NCI-H524 (cell line): ENCODE measurements around the gene RAD17.
"Not testable (repeated sequence)": the region's sequence is repeated elsewhere in the genome, so short reads cannot be mapped to it uniquely, and the experiment has no call there.

Experiments used
- DNase-seq, 2 experiments: peaks; one replicate each; lab custom pipeline; 2025; lab: John Stamatoyannopoulos, UW

RAD17 gene, protein sequence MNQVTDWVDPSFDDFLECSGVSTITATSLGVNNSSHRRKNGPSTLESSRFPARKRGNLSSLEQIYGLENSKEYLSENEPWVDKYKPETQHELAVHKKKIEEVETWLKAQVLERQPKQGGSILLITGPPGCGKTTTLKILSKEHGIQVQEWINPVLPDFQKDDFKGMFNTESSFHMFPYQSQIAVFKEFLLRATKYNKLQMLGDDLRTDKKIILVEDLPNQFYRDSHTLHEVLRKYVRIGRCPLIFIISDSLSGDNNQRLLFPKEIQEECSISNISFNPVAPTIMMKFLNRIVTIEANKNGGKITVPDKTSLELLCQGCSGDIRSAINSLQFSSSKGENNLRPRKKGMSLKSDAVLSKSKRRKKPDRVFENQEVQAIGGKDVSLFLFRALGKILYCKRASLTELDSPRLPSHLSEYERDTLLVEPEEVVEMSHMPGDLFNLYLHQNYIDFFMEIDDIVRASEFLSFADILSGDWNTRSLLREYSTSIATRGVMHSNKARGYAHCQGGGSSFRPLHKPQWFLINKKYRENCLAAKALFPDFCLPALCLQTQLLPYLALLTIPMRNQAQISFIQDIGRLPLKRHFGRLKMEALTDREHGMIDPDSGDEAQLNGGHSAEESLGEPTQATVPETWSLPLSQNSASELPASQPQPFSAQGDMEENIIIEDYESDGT

DNA sequence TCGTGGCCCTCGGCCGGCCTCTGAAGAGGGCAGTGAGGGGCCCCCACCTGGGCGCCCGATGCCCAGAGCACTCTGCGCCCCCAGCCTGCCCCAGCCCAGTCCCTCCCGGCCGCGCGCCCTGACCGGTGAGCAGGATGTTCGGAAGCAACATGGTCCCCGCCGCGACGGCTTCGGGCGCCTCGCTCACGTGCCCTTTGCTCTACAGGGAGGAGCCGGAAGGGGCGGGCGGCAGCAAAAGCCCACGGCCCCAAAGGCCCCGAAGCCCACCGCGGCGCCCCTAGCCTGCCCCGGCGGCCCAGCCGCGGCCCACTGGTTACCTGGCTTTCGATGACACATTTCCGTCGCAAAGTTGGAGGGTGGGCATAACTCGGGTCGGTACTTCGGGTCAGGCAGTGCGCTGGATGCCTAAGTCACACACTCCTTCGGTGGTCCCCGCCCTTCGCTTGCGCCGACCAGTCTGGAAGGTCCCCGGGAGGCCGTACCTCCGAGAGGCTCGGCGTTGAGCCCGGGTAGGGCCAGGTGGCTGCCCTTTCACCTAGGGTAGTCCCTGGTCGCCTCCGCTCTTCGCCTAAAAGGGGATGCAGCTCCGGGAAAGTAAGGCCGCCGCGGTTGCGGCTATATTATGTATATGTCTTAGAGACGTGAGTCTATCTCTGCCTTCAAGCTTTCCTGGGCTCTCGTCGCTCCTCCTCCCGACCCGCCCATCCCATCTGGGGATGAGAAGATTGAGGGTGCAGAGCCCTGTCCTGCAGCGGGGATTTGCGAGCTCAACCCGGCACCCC, at the start of gene RAD17, which contains the start of the genes AK6 and TAF9:
RAD17 (plus strand) TSS at position 479 of the 782 bp plus-strand sequence. CDS start 2,391 bp downstream, outside the sequence.
AK6 (minus strand) TSS at position 181 of the 782 bp plus-strand sequence; CDS start at position 151, 30 bp downstream.
TAF9 (minus strand) TSS at position 181 of the 782 bp plus-strand sequence. CDS start 3,783 bp downstream, outside the sequence.
- DNase-seq = peak; percentile 86 to 90

DNA sequence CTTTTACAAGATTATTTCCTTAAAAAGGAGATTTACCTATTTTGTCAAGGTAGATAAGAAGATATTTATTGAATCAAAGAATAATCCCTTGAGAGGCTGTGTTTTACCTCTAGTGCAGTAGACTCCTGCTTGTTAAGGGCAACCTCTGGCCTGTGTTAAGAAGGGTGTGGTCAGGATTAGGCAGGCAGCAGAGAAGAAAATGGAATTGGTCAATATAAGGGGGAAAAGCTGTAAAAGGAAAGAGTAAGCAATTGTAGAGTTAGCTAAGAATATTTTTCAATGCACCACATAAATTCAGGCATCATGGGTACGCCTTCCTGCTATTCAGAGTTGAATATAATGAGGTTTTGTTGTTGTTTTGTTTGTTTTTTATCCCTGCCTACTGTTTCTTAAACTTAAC, 43.3 kb upstream of the RAD17 start:
- no peak for DNase-seq

DNA sequence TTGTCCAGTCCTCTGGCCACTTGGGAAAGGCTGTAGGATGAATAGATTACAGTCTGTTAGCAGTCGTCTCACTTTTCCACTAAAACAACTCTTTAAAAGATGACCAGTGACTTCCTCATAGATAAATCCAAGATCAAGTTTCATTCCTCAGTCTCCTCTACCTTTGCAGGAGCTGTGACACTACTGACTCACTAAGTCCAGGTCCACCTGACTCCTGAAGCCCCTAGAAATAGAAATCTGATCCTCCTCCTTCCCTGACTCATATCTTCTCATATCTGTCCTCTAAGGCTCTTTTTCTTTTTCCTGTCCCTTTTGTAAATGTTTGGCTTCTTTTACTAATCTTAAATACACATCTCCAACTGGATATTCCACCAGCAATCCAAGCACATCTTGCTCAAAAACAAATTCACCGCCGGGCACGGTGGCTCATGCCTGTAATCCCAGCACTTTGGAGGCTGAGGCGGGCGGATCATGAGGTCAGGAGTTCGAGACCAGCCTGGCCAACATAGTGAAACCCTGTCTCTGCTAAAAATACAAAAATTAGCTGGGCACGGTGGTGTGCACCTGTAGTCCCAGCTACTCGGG, 39.6 kb upstream of the RAD17 start:
- no peak for DNase-seq

- DNase-seq = no peak
Observed at GRCh38 chr5:69331528-69332445, 37.8 kb upstream of the RAD17 start.

GRCh38 chr5:69333668-69334315, 35.8 kb upstream of the RAD17 start:
- DNase-seq = not testable (repeated sequence)

GRCh38 chr5:69334793-69335268, 34.8 kb upstream of the RAD17 start:
- DNase-seq = peak; percentile 34 to 68

DNA sequence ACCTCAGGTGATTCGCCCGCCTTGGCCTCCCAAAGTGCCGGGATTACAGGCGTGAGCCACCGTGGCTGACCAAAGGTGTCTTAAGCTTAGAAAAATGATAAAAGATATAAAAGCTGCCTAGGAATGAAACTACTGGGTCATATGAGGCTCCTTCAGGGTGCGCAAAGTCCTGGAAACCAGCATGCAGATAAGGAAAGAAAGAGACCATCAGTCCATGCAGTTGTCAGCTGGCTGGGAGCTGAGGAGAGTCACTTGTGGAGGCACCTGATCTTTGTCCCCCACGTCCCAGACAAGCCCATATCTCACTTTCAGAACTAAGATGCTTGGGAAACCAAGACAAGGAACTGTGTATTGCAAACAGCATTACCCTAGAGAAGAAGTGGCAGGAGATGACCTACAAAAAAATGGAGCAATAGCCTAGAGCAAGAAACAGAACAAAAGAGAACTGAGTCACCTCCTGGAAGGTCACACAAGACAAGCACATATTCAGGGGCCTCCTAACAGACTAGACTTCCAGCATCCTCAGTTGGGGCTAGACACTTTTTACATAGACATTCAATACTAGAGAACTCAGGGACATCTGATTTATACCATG, 34.2 kb upstream of the RAD17 start:
- DNase-seq = no peak

GRCh38 chr5:69341520-69342161, 28.0 kb upstream of the RAD17 start:
- DNase-seq = no peak

DNA sequence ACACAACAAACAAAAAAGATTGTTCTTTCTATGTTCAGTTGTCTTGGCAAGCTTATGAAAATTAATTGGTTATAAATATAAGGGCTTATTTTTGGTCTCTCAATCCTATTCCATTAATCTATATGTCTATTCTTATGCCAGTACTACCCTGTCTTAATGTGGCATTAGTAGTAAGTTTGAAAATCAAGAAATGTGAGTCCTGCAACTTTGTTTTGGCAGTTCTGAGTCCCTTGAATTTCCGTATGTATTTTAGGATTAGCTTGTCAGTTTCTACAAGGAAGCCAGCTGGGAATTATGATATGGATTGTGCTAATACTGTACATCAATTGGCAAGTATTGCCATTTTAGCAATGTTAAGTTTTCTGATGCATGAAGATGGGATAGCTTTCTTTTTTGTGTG, 26.5 kb upstream of the RAD17 start:
- DNase-seq = no peak

GRCh38 chr5:69350664-69351063, 19.0 kb upstream of the RAD17 start:
- DNase-seq = no peak

- DNase-seq = no peak
Observed at GRCh38 chr5:69359699-69360098, 9.9 kb upstream of the RAD17 start.

DNA sequence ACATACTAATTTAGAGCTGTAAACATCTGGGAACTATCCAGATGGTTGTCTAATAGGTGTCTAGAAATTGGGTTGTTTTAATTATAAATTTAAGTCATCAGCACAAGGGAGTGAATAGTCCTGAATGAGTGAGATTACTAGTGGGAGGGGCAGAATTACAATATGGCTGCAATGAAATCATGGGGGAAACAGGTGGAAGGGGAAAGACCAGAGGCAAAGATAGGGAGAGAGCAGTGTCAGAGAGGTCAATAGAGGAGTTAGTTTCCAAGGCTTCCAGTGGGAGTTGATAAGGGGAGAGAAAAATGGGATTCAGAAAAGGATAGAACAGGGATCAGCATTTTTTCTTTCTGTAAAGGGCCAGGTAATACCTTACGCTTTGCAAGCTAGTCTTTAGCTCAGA, 9.2 kb upstream of the RAD17 start:
- DNase-seq = no peak

GRCh38 chr5:69364414-69364813, 5.2 kb upstream of the RAD17 start:
- DNase-seq = peak in 1 of 2 experiments; percentile 6

DNA sequence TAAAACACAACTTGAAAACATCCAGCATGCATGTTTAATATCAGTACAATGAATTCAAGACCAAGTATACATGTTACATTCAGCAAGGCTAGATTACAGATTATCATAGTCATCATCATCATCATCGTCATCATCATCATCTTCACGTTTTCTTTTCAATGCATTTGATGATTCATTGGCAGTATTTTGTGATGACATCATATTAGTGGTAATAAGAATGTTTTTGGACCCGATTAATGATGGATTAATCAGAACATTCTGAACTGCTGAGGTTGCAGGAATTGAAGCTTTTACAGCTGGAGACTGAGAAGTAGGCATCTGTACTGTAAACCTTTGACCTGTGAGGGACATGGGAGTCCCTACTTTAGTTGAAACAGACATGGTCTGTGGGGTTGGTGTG, 4.8 kb upstream of the RAD17 start:
- no peak for DNase-seq

DNA sequence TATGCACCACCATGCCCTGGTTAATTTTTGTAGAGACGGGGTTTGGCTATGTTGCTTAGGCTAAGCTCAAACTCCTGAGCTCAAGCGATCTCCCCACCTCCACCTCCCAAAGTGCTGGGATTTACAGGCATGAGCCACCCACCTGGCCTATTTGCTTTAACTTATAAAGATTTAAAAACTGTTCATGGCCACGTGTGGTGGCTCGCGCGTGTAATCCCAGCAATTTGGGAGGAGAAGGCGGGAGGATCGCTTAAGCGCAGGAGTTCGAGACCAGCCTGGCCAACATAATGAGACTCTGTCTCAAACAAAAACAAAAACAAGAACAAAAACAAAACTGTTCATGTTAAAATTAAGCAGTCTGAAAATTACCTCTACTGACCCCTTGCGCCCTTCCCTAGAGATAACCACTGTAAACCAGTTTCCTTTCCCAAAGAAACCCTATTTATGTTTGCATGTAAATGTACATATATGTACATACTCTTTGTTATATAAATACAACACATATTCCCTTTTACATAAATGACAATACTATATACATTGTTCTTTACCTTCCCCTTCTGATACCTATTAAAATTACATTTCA, 1.8 kb upstream of the RAD17 start:
- DNase-seq = no peak

DNA sequence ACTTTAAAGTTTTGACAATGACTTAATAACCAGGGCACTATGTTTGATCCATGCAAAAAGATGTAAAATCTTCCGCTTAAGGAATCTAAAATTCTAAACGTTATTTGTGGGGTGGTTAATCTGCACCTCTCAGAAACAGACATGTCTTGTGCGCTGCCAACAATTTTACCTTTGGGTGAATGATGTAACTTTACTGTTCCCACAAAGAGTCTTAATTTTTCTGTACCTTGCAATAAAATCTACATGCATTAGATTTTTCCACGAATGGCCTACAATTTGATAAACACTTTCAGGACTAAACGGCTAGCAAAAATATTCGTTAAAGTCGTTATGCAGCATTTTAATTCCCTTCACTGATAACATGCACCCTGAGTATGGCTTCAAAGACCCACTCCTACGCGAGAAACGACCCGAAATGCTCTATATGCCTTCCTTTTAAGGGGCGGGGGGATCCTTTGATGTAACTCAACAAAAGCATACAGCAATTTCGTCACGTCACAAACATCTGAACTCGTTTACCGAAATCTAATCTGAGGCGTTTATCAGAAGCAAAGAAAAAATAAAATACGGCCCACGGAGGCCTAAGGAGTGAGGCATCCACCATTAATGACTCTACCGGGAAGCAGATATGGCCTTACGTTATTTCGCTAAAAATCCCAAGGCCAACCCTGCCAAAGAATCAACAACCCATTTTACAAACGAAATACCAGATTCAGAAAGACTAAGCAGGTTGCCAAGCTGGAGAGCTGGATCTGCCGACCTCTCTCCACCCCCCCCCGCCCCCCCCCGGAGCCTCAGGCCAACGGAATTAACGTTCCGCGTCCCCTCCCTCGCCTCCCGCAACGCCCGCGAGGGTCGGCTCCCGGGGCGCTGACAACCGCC, 919 bp upstream of the RAD17 start:
- no peak for DNase-seq

DNA sequence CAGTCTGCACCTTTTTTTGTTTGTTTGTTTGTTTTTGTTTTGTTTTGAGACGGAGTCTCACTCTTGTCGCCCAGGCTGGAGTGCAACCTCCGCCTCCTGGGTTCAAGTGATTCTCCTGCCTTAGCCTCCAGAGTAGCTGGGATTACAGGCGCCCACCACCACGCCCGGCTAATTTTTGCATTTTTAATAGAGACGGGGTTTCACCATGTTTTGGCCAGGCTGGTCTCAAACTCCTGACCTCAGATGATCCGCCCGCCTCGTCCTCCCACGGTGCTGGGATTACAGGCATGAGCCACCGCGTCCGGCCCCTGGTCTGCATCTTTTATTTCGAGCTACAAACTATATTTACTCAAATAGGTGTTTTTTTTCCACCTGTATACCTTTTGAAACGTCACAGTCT, 717 bp downstream of the RAD17 start:
- DNase-seq = not testable (repeated sequence)

GRCh38 chr5:69372394-69372793, 2.8 kb downstream of the RAD17 start:
- DNase-seq = no peak
